Right lobe of liver (tissue), 6 donors: ENCODE measurements around the gene PDE1C. TPM values are rescaled to one million over a fixed set of nuclear protein-coding genes. Genes with fewer than 3 reads are reported as not detected.

Experiments
- ATAC-seq, 4 donors: fragments of 200-7000 bp; cut with Tn5 transposase; one replicate each; pipeline ENCODE4 v1.9.1; 2020; ENCODE audit warnings: mild to moderate bottlenecking in 4 of 4, moderate library complexity in 4 of 4
- DNase-seq, 3 donors: peaks; one replicate each; pipeline ENCODE4 v3.0.0-alpha.2; 2020
- H3K27ac ChIP-seq, 3 donors: fragments of 200-600 bp; one replicate each; pipeline ENCODE4 v1.8.0; 2022
- H3K27me3 ChIP-seq, 2 donors: fragments of 200-600 bp; one replicate each; pipeline ENCODE4 v1.8.0; 2022
- H3K36me3 ChIP-seq, 4 donors: fragments of 200-600 bp; sonication (generic) in 1 of 4; one replicate each; pipeline versions ENCODE4 v1.5.1 to v1.8.0; 2017 to 2022; ENCODE audit warnings: control low read depth in 1 of 4
- H3K4me1 ChIP-seq, 4 donors: fragments of 200-600 bp; sonication (generic) in 1 of 4; one replicate each; pipeline versions ENCODE4 v1.5.1 to v1.8.0; 2017 to 2022; ENCODE audit warnings: control low read depth in 1 of 4
- H3K4me3 ChIP-seq, 3 donors: fragments of 200-600 bp; one replicate each; pipeline ENCODE4 v1.8.0; 2022
- H3K9me3 ChIP-seq, 4 donors: fragments of 200-600 bp; sonication (generic) in 1 of 4; one replicate each; pipeline versions ENCODE4 v1.5.1 to v1.8.0; 2017 to 2022; ENCODE audit warnings: control low read depth in 1 of 4
- CTCF ChIP-seq, 4 donors: fragments of 200-600 bp in 3 of 4; fragments of 450-650 bp in 1 of 4; IDR thresholded peaks; one replicate each; pipeline versions ENCODE4 v1.5.1 to v1.8.0; 2016 to 2022; ENCODE audit warnings: antibody characterized with exemption in 4 of 4, mild to moderate bottlenecking in 2 of 4
- POLR2A ChIP-seq: fragments of 450-650 bp; IDR thresholded peaks from one replicate; pipeline ENCODE4 v1.6.1; 2017; ENCODE audit warnings: antibody characterized with exemption, mild to moderate bottlenecking
- WGBS: methylation state at CpG from one replicate; pipeline ENCODE4 v1.1.6; 2018; ENCODE audit warnings: low coverage, low lambda C conversion rate; ENCODE audit not compliant: insufficient coverage; ENCODE audit errors: missing lambda C conversion rate; 5-methylcytosine and 5-hydroxymethylcytosine counted together
- intact Hi-C, 2 donors: fragments of 100-400 bp; cut with DNase I; formaldehyde crosslinking; loops; one replicate each; pipeline versions ENCODE4 v1.11.2 to v1.14.1; 2022
- total RNA-seq, 6 experiments: library from RNA; depleted of rRNA in 2 of 6; stranded (reverse); fragments of >200 nt in 2 of 6; fragmentation: NEBNext Ultra II Directional in 3 of 6; extraction: Animal tissue kit (Norgen Biotek cat#: 25700) in 3 of 6; gene quantifications; one replicate each; pipeline versions ENCODE4 v1.1.0 to v1.2.4, GENCODE V29; 2016 to 2023
- donor health status: DM: no; HTN: yes; CAD: no.
- donor health status: DM: no; HTN: no; CAD: no.
- donor health status: DM: no; HTN: no; CAD: no.
- donor health status: DM: no; HTN: yes; CAD: no.
- donor health status: DM: no; HTN: yes; CAD: no.

The PDE1C gene
- total RNA-seq, 6 experiments from 2014 or later, result 0.02 TPM; not detected in 5

- intact Hi-C loops, result no loop called here
- ATAC-seq, result no peak
Observed at GRCh38 chr7:32047801-32048200, 22.4 kb downstream of the PDE1C start.

GRCh38 chr7:32047075-32047474, 23.1 kb downstream of the PDE1C start:
- DNase-seq, result no peak
- H3K27me3 ChIP-seq, result no peaks in the 10 kb centered on the region
- H3K36me3 ChIP-seq, result no peaks in the 10 kb centered on the region
- WGBS, result 41% methylated on average over 3 of the region's 3 CpGs
- no peak overlapping the region for H3K27ac ChIP-seq
- no peaks in the 10 kb centered on the region for H3K9me3 ChIP-seq
- no peak overlapping the region for H3K4me3 ChIP-seq
- intact Hi-C loops, result no loop called here
- no peak for ATAC-seq
- no peak for TF ChIP-seq CTCF (IDR thresholded peaks at IDR 0.05)
- no peaks in the 10 kb centered on the region for H3K4me1 ChIP-seq

More at GRCh38 chr7:32047801-32048200, 22.4 kb downstream of the PDE1C start:
- Histone ChIP-seq H3K9me3 (no peaks in the 10 kb centered on the region), H3K36me3 (no peaks in the 10 kb centered on the region), H3K4me3 (no peak overlapping the region), H3K27ac (no peak overlapping the region), H3K4me1 (no peaks in the 10 kb centered on the region), H3K27me3 (no peaks in the 10 kb centered on the region)
- DNase-seq, result no peak
- TF ChIP-seq POLR2A (no peak), CTCF (IDR thresholded peaks at IDR 0.05) (no peak)

- H3K9me3 ChIP-seq, result no peaks in the 10 kb centered on the region
- H3K4me1 ChIP-seq, result no peaks in the 10 kb centered on the region
- no peak for ATAC-seq
- no peaks in the 10 kb centered on the region for H3K27me3 ChIP-seq
- no peak for TF ChIP-seq CTCF (IDR thresholded peaks at IDR 0.05)
- no peak for TF ChIP-seq POLR2A
- intact Hi-C loops, result no loop called here
- H3K36me3 ChIP-seq, result no peaks in the 10 kb centered on the region
- no peak overlapping the region for H3K4me3 ChIP-seq
- no peak for DNase-seq
- no peak overlapping the region for H3K27ac ChIP-seq
Observed at GRCh38 chr7:32045228-32045627, 25.0 kb downstream of the PDE1C start.

- no peaks in the 10 kb centered on the region for H3K36me3 ChIP-seq
- ATAC-seq (no peak), DNase-seq (no peak)
- H3K9me3 ChIP-seq, result no peaks in the 10 kb centered on the region
- H3K4me3 ChIP-seq, result no peak overlapping the region
- H3K27me3 ChIP-seq, result no peaks in the 10 kb centered on the region
- WGBS, result 13% methylated on average over 2 of the region's 3 CpGs
- no peaks in the 10 kb centered on the region for H3K4me1 ChIP-seq
- intact Hi-C loops, result no loop called here
- TF ChIP-seq CTCF (IDR thresholded peaks at IDR 0.05) (no peak), POLR2A (no peak)
- no peak overlapping the region for H3K27ac ChIP-seq
Observed at GRCh38 chr7:32044739-32045138, 25.5 kb downstream of the PDE1C start.

GRCh38 chr7:32043688-32044087, 26.5 kb downstream of the PDE1C start:
- ATAC-seq, result no peak
- TF ChIP-seq POLR2A (no peak), CTCF (IDR thresholded peaks at IDR 0.05) (no peak)
- Histone ChIP-seq H3K4me1 (no peaks in the 10 kb centered on the region), H3K9me3 (no peaks in the 10 kb centered on the region), H3K4me3 (no peak overlapping the region), H3K27me3 (no peaks in the 10 kb centered on the region), H3K36me3 (no peaks in the 10 kb centered on the region), H3K27ac (no peak overlapping the region)
- WGBS, result 40% methylated on average over 3 of the region's 3 CpGs
- no peak for DNase-seq
- intact Hi-C loops, result no loop called here
